Mononuclear cell (primary cell): ENCODE measurements around the gene LGALS12. TPM values are rescaled to one million over a fixed set of nuclear protein-coding genes. Genes with fewer than 3 reads are reported as not detected.
A peak's percentile ranks its signal among the peaks of the same experiment; 100 is the strongest.
"Not testable (repeated sequence)": the region's sequence is repeated elsewhere in the genome, so short reads cannot be mapped to it uniquely, and the experiment has no call there.

Experiments
- H3K27me3 ChIP-seq: 2 replicates; pipeline ENCODE4 v1.6.0; 2011; ENCODE audit warnings: low read length, control low read depth; ENCODE audit not compliant: insufficient read depth
- H3K4me1 ChIP-seq: 2 replicates; pipeline ENCODE4 v1.5.1; 2011; ENCODE audit warnings: mild to moderate bottlenecking, low read length, control low read depth; ENCODE audit not compliant: insufficient read depth
- H3K4me3 ChIP-seq: 2 replicates; pipeline ENCODE4 v1.5.1; 2011; ENCODE audit warnings: mild to moderate bottlenecking, low read length, moderate library complexity
- H3K9me3 ChIP-seq: 2 replicates; pipeline ENCODE4 v1.5.1; 2011; ENCODE audit warnings: low read depth, mild to moderate bottlenecking, control low read depth, low read length
- total RNA-seq: library from RNA; depleted of rRNA; stranded (reverse); fragments of >200 nt; gene quantifications from one replicate; pipeline ENCODE4 v1.2.3, GENCODE V29; 2012

The LGALS12 gene
- total RNA-seq, 1 donor, result 6.3 TPM

- no peaks in the 10 kb centered on the region for H3K27me3 ChIP-seq
- no peak overlapping the region for H3K4me3 ChIP-seq
- peaks cover 85% of the 10 kb centered on the region for H3K4me1 ChIP-seq
- H3K9me3 ChIP-seq, result no peaks in the 10 kb centered on the region
These were observed 29.1 kb downstream of the LGALS12 start for GRCh38 chr11:63534895-63535461.

- no peaks in the 10 kb centered on the region for H3K9me3 ChIP-seq
- H3K4me1 ChIP-seq, result peaks cover 85% of the 10 kb centered on the region
- no peak overlapping the region for H3K4me3 ChIP-seq
- no peaks in the 10 kb centered on the region for H3K27me3 ChIP-seq
These were observed 29.9 kb downstream of the LGALS12 start for GRCh38 chr11:63535734-63536133.

- Histone ChIP-seq H3K4me1 (peaks cover 76% of the 10 kb centered on the region), H3K27me3 (no peaks in the 10 kb centered on the region), H3K4me3 (peak within 1 kb of the TSS; percentile 76), H3K9me3 (no peaks in the 10 kb centered on the region)
These were observed 30.9 kb downstream of the LGALS12 start, which contains the start of gene PLAAT4 for GRCh38 chr11:63536669-63537292. Gene PLAAT4, plus strand, starts transcription at chr11:63536808. Its CDS starts 61 bp downstream, at chr11:63536869.

DNA sequence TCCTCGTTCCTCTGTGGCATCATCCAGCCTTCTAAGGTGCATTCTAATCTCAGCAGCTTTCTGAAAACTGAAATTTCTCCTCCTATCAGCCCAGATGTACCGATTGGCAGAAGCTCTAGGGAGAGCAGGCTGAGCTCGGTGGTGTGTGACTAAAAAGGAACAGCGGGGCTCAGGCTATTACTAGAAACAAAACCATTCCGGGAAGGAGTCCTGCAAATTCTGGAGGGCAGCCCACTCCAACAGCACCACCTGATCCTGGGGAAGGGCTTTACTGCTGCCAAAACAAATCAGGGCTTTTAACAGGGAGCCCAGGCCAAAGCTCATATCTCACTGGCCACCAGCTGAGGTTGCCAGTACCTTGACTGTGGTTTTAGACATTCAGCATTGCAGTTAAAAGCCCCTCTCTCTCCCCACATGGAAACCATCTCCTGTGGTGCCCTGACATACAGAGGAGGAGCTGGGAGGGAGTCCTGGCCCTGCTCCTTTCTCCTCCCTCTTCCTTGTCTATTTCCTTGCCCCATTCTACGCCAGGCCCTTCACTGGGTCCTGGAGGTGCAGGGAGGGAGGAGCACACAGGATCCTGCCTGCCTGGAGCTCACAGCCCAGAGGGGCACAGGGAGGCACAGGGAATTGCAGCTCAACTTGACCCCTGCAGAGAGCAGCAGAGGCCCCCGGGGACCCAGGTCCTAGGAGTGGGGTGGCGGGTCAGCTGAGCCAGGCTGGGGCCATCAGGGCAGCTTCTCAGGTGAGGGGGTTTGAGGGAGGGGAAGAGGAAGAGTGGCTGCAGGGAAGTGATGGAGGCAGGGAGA, 31.6 kb downstream of the LGALS12 start:
- no peaks in the 10 kb centered on the region for H3K27me3 ChIP-seq
- peak overlapping the region; percentile 76 for H3K4me3 ChIP-seq
- H3K9me3 ChIP-seq, result no peaks in the 10 kb centered on the region
- peaks cover 69% of the 10 kb centered on the region for H3K4me1 ChIP-seq

DNA sequence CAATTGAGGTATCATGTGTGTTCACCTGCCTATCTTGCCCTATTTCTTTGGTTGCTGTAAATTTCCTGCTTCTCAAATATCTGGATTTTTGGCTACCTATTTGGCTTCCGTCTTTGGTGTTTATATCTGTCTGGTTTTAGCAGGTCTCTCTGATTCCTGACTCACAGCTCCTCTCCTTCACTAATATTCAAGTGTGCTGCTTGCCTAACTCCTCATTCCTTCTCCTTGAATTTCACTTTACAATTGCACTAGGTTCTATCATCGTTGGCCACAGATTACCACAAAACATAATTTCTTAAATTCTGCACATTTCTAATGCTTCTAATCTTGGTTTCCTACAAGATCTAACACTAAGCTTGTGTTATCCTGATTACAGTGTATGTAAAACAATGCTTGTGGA, 36.6 kb downstream of the LGALS12 start:
- H3K9me3 ChIP-seq, H3K27me3 ChIP-seq, H3K4me3 ChIP-seq: not testable (repeated sequence)
- H3K4me1 ChIP-seq, result peaks cover 20% of the 10 kb centered on the region

DNA sequence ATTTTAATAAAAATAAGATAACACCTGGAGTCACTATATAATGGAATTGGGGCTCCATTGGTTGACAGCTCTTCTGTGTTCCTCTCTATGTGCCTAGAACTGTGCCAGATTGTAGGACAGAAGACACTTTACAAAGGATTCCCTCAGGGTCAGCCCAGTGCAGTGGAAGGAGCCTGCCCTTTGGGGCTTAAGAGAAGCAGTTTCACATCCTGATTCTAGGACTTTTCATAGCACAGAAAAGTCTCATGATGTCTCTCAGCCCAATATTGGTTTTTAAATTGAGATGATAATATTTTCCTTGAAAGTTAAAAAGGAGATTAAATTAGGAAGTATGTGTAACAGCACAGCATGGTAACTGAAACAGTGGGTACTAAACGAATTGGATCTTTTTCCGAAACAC, 37.8 kb downstream of the LGALS12 start:
- Histone ChIP-seq H3K27me3 (no peaks in the 10 kb centered on the region), H3K4me3 (no peak overlapping the region), H3K4me1 (peaks cover 8% of the 10 kb centered on the region), H3K9me3 (no peaks in the 10 kb centered on the region)

GRCh38 chr11:63547061-63547460, 41.2 kb downstream of the LGALS12 start:
- H3K4me3 ChIP-seq, result no peak overlapping the region
- H3K27me3 ChIP-seq, result no peaks in the 10 kb centered on the region
- no peaks in the 10 kb centered on the region for H3K9me3 ChIP-seq
- peaks cover 5% of the 10 kb centered on the region for H3K4me1 ChIP-seq

DNA sequence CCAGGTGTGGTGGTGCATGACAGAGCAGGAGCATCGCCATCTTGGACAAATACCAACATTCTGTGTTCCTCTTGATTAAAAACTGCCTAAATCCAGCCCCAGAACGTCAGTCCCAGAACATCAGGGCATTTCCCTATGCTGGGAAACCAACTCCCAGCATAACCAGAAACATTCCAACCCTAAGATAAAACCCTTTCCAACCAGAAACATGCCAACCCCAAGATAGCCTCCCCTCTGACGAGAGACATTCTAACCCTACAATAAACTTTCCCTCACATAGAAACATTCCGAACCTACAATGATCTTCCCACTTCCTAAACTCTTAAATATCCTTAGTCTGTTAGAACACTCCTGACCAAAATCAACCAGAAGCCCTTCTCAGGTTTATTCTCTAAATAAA, 42.3 kb downstream of the LGALS12 start:
- no peak overlapping the region for H3K4me3 ChIP-seq
- no peaks in the 10 kb centered on the region for H3K27me3 ChIP-seq
- H3K9me3 ChIP-seq, result no peaks in the 10 kb centered on the region
- peaks cover 16% of the 10 kb centered on the region for H3K4me1 ChIP-seq

GRCh38 chr11:63549411-63549810, 43.5 kb downstream of the LGALS12 start:
- Histone ChIP-seq H3K4me3 (no peak overlapping the region), H3K27me3 (no peaks in the 10 kb centered on the region), H3K9me3 (no peaks in the 10 kb centered on the region), H3K4me1 (peaks cover 28% of the 10 kb centered on the region)

DNA sequence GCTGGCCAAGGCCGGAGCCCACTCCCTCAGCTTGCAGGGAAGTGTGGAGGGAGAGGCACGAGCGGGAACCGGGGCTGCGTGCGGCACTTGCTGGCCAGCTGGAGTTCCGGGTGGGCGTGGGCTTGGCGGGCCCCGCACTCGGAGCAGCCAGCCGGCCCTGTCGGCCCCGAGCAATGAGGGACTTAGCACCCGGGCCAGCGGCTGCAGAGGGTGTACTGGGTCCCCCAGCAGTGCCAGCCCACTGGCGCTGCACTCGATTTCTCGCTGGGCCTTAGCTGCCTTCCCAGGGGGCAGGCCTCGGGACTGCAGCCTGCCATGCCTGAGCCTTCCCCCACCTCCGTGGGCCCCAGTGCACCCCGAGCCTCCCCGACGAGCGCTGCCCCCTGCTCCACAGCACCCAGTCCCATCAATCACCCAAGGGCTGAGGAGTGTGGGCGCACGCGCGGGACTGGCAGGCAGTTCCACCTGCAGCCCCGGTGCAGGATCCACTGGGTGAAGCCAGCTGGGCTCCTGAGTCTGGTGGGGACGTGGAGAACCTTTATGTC, 44.3 kb downstream of the LGALS12 start:
- not testable (repeated sequence) for H3K4me3 ChIP-seq, H3K9me3 ChIP-seq, H3K27me3 ChIP-seq
- peaks cover 36% of the 10 kb centered on the region for H3K4me1 ChIP-seq

DNA sequence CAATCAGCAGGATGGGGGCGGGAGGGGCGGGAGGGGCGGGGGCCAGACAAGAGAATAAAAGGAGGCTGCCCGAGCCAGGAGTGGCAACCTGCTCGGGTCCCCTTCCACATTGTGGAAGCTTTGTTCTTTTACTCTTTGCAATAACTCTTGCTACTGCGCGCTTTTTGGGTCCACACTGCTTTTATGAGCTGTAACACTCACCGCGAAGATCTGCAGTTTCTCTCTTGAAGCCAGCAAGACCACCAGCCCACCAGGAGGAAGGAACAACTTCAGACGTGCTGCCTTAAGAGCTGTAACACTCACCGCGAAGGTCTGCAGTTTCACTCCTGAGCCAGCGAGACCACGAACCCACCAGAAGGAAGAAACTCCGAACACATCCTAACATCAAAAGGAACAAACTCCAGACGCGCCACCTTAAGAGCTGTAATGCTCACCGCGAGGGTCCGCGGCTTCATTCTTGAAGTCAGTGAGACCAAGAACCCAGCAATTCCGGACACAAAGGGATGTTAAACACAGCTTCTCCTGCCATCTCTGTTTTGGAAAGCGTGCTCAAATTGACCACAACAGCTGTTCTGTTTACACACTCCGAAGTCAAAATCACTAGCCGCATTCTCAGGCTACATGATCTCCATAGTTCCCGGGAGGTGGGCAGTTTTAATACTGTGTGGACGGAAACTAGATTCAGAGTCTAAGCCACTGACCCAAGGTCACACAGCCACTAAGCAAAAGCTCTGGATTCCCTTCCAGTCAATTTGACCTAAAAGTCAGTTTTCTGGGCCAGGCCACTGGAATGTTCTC, 45.4 kb downstream of the LGALS12 start:
- Histone ChIP-seq H3K27me3 (no peaks in the 10 kb centered on the region), H3K9me3 (no peaks in the 10 kb centered on the region), H3K4me3 (peak overlapping the region; percentile 0), H3K4me1 (peaks cover 38% of the 10 kb centered on the region)

DNA sequence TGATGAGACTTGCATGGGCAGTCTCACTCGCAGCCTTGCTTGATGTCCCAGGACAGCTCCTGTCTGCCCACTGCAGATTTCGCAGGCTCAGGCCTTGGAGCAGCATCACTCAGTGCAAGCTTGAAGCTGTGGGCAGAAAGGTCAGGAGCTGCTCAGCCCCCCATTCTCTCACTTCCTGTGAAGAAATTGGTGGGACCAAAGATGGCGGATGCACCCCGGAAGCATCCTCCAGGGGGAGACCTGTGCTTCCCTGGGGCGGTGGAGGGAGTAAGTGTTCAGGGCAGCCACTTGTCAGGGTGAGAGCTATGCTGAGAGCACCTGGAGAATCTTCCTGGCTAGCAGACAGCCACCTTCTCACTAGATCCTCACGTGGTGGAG, 46.0 kb downstream of the LGALS12 start:
- Histone ChIP-seq H3K9me3 (no peaks in the 10 kb centered on the region), H3K4me3 (no peak overlapping the region), H3K4me1 (peaks cover 38% of the 10 kb centered on the region), H3K27me3 (no peaks in the 10 kb centered on the region)

GRCh38 chr11:63552921-63553320, 47.0 kb downstream of the LGALS12 start:
- H3K4me3 ChIP-seq, result no peak overlapping the region
- peaks cover 38% of the 10 kb centered on the region for H3K4me1 ChIP-seq
- H3K27me3 ChIP-seq, result no peaks in the 10 kb centered on the region
- no peaks in the 10 kb centered on the region for H3K9me3 ChIP-seq

DNA sequence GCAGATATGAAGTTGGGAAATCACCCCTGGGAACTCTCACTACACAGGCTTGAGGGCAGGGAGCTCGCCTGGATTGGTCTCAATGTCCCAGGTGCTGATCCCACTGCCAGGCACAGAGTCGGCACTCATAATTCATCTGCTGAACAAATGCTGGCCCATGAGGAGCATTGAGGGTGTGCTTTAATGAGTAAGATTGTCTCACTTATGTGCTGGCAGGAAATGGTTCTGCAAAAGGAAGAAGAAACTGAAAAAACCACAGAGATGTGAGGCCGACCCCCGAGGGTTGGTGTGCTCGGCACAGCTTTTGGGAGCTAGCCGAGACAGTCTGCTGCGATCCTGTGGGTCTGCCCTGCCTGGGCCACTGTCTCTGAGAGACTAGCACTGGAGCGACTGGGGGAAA, 47.9 kb downstream of the LGALS12 start:
- no peaks in the 10 kb centered on the region for H3K9me3 ChIP-seq
- no peak overlapping the region for H3K4me3 ChIP-seq
- H3K4me1 ChIP-seq, result peaks cover 38% of the 10 kb centered on the region
- no peaks in the 10 kb centered on the region for H3K27me3 ChIP-seq

- H3K27me3 ChIP-seq, result no peaks in the 10 kb centered on the region
These were observed 49.0 kb downstream of the LGALS12 start for GRCh38 chr11:63554877-63555223.

More at GRCh38 chr11:63554877-63555223, 49.0 kb downstream of the LGALS12 start:
- peaks cover 38% of the 10 kb centered on the region for H3K4me1 ChIP-seq
- no peaks in the 10 kb centered on the region for H3K9me3 ChIP-seq
- no peak overlapping the region for H3K4me3 ChIP-seq
